ENCODE results near the gene BCR.
A peak's percentile ranks its signal among the peaks of the same experiment; 100 is the strongest.

The BCR gene

GRCh38 chr22:23215294-23216241 is 35.3 kb downstream of the BCR start:
- Histone ChIP-seq H3K36me3 (ENCODE audit: control insufficient read depth, insufficient read depth, low read length) (no peaks in the 10 kb centered on the region), H3K79me2 (ENCODE audit: control insufficient read depth, insufficient read depth, low read length) (peaks cover 91% of the 10 kb centered on the region), H3K18ac (ENCODE audit: low read length) (no peak overlapping the region), H3K23ac (ENCODE audit: low read length) (no peak overlapping the region), H3K4me3 (ENCODE audit: low read length) (no peak overlapping the region), H2AK5ac (ENCODE audit: low read length) (no peak overlapping the region), H4K5ac (ENCODE audit: low read length) (no peak overlapping the region), H3K9ac (ENCODE audit: low read length) (no peak overlapping the region), H3K56ac (ENCODE audit: low read length) (peak overlapping the region; percentile 69), H2BK5ac (ENCODE audit: low read length) (no peak overlapping the region), H3K79me1 (ENCODE audit: low read length) (peaks cover 66% of the 10 kb centered on the region), H2BK120ac (ENCODE audit: low read depth, low read length) (no peak overlapping the region), H4K8ac (ENCODE audit: low read depth, low read length) (no peak overlapping the region), H3K4me2 (ENCODE audit: low read length) (no peak overlapping the region), H3K4ac (ENCODE audit: low read depth, low read length) (no peak overlapping the region), H3K27ac (ENCODE audit: low read depth, low read length) (no peak overlapping the region), H3K27me3 (ENCODE audit: insufficient read depth, low read length, poor library complexity) (no peaks in the 10 kb centered on the region), H3K4me1 (ENCODE audit: control insufficient read depth, low read depth, low read length) (peaks cover 31% of the 10 kb centered on the region), H2BK15ac (replicated peaks; ENCODE audit: low read depth) (no peak overlapping the region)
- no CpG with 5 or more reads among the region's 12 CpGs for WGBS (ENCODE audit: extremely low coverage, insufficient coverage, low lambda C conversion rate)
- peak; percentile 80 for DNase-seq

- no CpG with 5 or more reads among the region's 16 CpGs for WGBS (ENCODE audit: extremely low coverage, insufficient coverage, low lambda C conversion rate)
- peaks cover 97% of the 10 kb centered on the region for H3K79me2 ChIP-seq (ENCODE audit: control insufficient read depth, insufficient read depth, low read length)
- H3K27me3 ChIP-seq (ENCODE audit: insufficient read depth, low read length, poor library complexity), result no peaks in the 10 kb centered on the region
- no peak overlapping the region for H2BK5ac ChIP-seq (ENCODE audit: low read length)
- H3K4me3 ChIP-seq (ENCODE audit: low read length), result no peak overlapping the region
- no peak overlapping the region for H4K8ac ChIP-seq (ENCODE audit: low read depth, low read length)
- H3K23ac ChIP-seq (ENCODE audit: low read length), result no peak overlapping the region
- no peak overlapping the region for H2AK5ac ChIP-seq (ENCODE audit: low read length)
- peaks cover 39% of the 10 kb centered on the region for H3K4me1 ChIP-seq (ENCODE audit: control insufficient read depth, low read depth, low read length)
- H3K79me1 ChIP-seq (ENCODE audit: low read length), result peaks cover 68% of the 10 kb centered on the region
- no peak overlapping the region for H3K18ac ChIP-seq (ENCODE audit: low read length)
- DNase-seq, result no peak
- no peaks in the 10 kb centered on the region for H3K36me3 ChIP-seq (ENCODE audit: control insufficient read depth, insufficient read depth, low read length)
- no peak overlapping the region for H3K4ac ChIP-seq (ENCODE audit: low read depth, low read length)
- H3K27ac ChIP-seq (ENCODE audit: low read depth, low read length), result no peak overlapping the region
- H3K4me2 ChIP-seq (ENCODE audit: low read length), result no peak overlapping the region
- H2BK15ac ChIP-seq (replicated peaks; ENCODE audit: low read depth), result no peak overlapping the region
- H3K56ac ChIP-seq (ENCODE audit: low read length), result no peak overlapping the region
- H4K5ac ChIP-seq (ENCODE audit: low read length), result no peak overlapping the region
- no peak overlapping the region for H3K9ac ChIP-seq (ENCODE audit: low read length)
- H2BK120ac ChIP-seq (ENCODE audit: low read depth, low read length), result no peak overlapping the region
Observed at GRCh38 chr22:23216461-23217170, 36.3 kb downstream of the BCR start.

GRCh38 chr22:23217171-23218052 is 37.1 kb downstream of the BCR start:
- Histone ChIP-seq H3K4me1 (ENCODE audit: control insufficient read depth, low read depth, low read length) (peaks cover 39% of the 10 kb centered on the region), H3K18ac (ENCODE audit: low read length) (no peak overlapping the region)
- no CpG with 5 or more reads among the region's 16 CpGs for WGBS (ENCODE audit: extremely low coverage, insufficient coverage, low lambda C conversion rate)

DNA sequence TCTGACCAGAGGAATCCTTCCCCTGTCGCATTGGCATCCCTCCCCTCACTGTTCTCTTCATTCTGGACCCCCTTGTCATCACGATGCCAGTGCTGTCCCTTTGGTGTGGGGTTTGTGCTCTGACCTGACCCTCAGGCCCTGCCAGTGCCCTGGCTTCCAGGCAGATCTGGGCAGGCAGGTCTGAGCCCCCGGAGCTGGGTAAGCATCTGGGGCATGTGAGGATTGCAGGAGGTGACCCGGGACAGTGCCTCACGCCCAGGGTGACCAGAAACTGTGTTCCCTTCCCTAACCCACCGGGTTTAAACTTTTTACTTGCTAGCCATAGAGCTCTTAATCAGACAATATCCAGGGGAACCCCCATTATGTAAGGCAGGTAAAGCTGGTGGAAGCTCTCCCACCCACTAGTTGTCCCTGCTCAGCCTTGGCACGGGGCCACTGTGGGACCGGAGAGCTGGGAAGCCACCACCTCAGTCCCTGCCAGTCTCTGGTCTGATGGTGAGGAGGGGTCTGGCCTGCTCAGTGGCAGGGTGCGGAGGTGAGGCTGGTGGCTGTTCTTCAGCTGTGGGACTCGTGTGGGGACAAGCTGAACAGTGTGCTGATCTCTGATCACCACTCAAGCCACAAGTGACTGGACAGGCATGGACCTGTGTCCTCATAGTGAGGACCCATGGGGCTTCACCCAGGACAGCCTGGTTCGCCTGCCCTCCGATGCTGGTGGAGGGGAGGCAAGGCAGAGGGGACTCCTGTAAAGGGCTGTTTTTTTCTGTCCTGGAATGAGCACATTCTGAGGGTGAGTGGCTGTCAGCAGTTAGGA is 38.0 kb downstream of the BCR start:
- H3K79me2 ChIP-seq (ENCODE audit: control insufficient read depth, insufficient read depth, low read length), result peaks cover 95% of the 10 kb centered on the region
- H3K27ac ChIP-seq (ENCODE audit: low read depth, low read length), result no peak overlapping the region
- peak overlapping the region; percentile 75 for H3K56ac ChIP-seq (ENCODE audit: low read length)
- peaks cover 65% of the 10 kb centered on the region for H3K79me1 ChIP-seq (ENCODE audit: low read length)
- peak overlapping the region; percentile 64 for H2AK5ac ChIP-seq (ENCODE audit: low read length)
- no peaks in the 10 kb centered on the region for H3K27me3 ChIP-seq (ENCODE audit: insufficient read depth, low read length, poor library complexity)
- no CpG with 5 or more reads among the region's 12 CpGs for whole genome bisulfite sequencing (ENCODE audit: extremely low coverage, insufficient coverage, low lambda C conversion rate)
- peak overlapping the region; percentile 83 for H3K23ac ChIP-seq (ENCODE audit: low read length)
- H3K4me2 ChIP-seq (ENCODE audit: low read length), result no peak overlapping the region
- DNase-seq, result no peak
- H3K4me3 ChIP-seq (ENCODE audit: low read length), result no peak overlapping the region
- H3K36me3 ChIP-seq (ENCODE audit: control insufficient read depth, insufficient read depth, low read length), result no peaks in the 10 kb centered on the region
- no peak overlapping the region for H3K18ac ChIP-seq (ENCODE audit: low read length)
- H3K4me1 ChIP-seq (ENCODE audit: control insufficient read depth, low read depth, low read length), result peaks cover 41% of the 10 kb centered on the region
- H2BK120ac ChIP-seq (ENCODE audit: low read depth, low read length), result no peak overlapping the region
- H2BK5ac ChIP-seq (ENCODE audit: low read length), result peak overlapping the region; percentile 47
- no peak overlapping the region for H4K8ac ChIP-seq (ENCODE audit: low read depth, low read length)
- H3K4ac ChIP-seq (ENCODE audit: low read depth, low read length), result no peak overlapping the region
- H2BK15ac ChIP-seq (replicated peaks; ENCODE audit: low read depth), result no peak overlapping the region
- no peak overlapping the region for H4K5ac ChIP-seq (ENCODE audit: low read length)
- peak overlapping the region; percentile 47 for H3K9ac ChIP-seq (ENCODE audit: low read length)

More at GRCh38 chr22:23217171-23218052, 37.1 kb downstream of the BCR start:
- no peak overlapping the region for H2BK120ac ChIP-seq (ENCODE audit: low read depth, low read length)
- peak overlapping the region; percentile 47 for H3K9ac ChIP-seq (ENCODE audit: low read length)
- H3K79me1 ChIP-seq (ENCODE audit: low read length), result peaks cover 64% of the 10 kb centered on the region
- H3K56ac ChIP-seq (ENCODE audit: low read length), result no peak overlapping the region
- H4K8ac ChIP-seq (ENCODE audit: low read depth, low read length), result no peak overlapping the region
- no peak overlapping the region for H2BK15ac ChIP-seq (replicated peaks; ENCODE audit: low read depth)
- H4K5ac ChIP-seq (ENCODE audit: low read length), result no peak overlapping the region
- H2AK5ac ChIP-seq (ENCODE audit: low read length), result no peak overlapping the region
- H2BK5ac ChIP-seq (ENCODE audit: low read length), result no peak overlapping the region
- no peak overlapping the region for H3K4me3 ChIP-seq (ENCODE audit: low read length)
- H3K36me3 ChIP-seq (ENCODE audit: control insufficient read depth, insufficient read depth, low read length), result no peaks in the 10 kb centered on the region
- H3K4ac ChIP-seq (ENCODE audit: low read depth, low read length), result no peak overlapping the region
- DNase-seq, result no peak
- H3K27me3 ChIP-seq (ENCODE audit: insufficient read depth, low read length, poor library complexity), result no peaks in the 10 kb centered on the region
- H3K27ac ChIP-seq (ENCODE audit: low read depth, low read length), result no peak overlapping the region
- H3K4me2 ChIP-seq (ENCODE audit: low read length), result no peak overlapping the region
- H3K23ac ChIP-seq (ENCODE audit: low read length), result peak overlapping the region; percentile 17
- peaks cover 95% of the 10 kb centered on the region for H3K79me2 ChIP-seq (ENCODE audit: control insufficient read depth, insufficient read depth, low read length)

GRCh38 chr22:23218867-23219251 is 38.5 kb downstream of the BCR start:
- H3K18ac ChIP-seq (ENCODE audit: low read length), result no peak overlapping the region
- H3K79me1 ChIP-seq (ENCODE audit: low read length), result peaks cover 65% of the 10 kb centered on the region
- H3K27me3 ChIP-seq (ENCODE audit: insufficient read depth, low read length, poor library complexity), result no peaks in the 10 kb centered on the region
- no peak overlapping the region for H2BK5ac ChIP-seq (ENCODE audit: low read length)
- no peak overlapping the region for H3K4me3 ChIP-seq (ENCODE audit: low read length)
- H3K23ac ChIP-seq (ENCODE audit: low read length), result no peak overlapping the region
- H3K9ac ChIP-seq (ENCODE audit: low read length), result no peak overlapping the region
- DNase-seq, result peak; percentile 92
- H4K8ac ChIP-seq (ENCODE audit: low read depth, low read length), result no peak overlapping the region
- H2BK15ac ChIP-seq (replicated peaks; ENCODE audit: low read depth), result no peak overlapping the region
- peaks cover 95% of the 10 kb centered on the region for H3K79me2 ChIP-seq (ENCODE audit: control insufficient read depth, insufficient read depth, low read length)
- no peak overlapping the region for H4K5ac ChIP-seq (ENCODE audit: low read length)
- no peak overlapping the region for H2BK120ac ChIP-seq (ENCODE audit: low read depth, low read length)
- H3K4ac ChIP-seq (ENCODE audit: low read depth, low read length), result no peak overlapping the region
- no peak overlapping the region for H3K27ac ChIP-seq (ENCODE audit: low read depth, low read length)
- peak overlapping the region; percentile 75 for H3K56ac ChIP-seq (ENCODE audit: low read length)
- H3K4me2 ChIP-seq (ENCODE audit: low read length), result no peak overlapping the region
- no CpG with 5 or more reads among the region's 11 CpGs for WGBS (ENCODE audit: extremely low coverage, insufficient coverage, low lambda C conversion rate)
- H2AK5ac ChIP-seq (ENCODE audit: low read length), result no peak overlapping the region
- peaks cover 45% of the 10 kb centered on the region for H3K4me1 ChIP-seq (ENCODE audit: control insufficient read depth, low read depth, low read length)
- no peaks in the 10 kb centered on the region for H3K36me3 ChIP-seq (ENCODE audit: control insufficient read depth, insufficient read depth, low read length)

All from mesendoderm (in vitro differentiated cells).